Measurements from ENCODE around the gene SV2A. TPM values are rescaled to one million over a fixed set of nuclear protein-coding genes. Genes with fewer than 3 reads are reported as not detected.

Gene SV2A
- total RNA-seq, 1 donor from 2014 or later = 12.7 TPM

DNA sequence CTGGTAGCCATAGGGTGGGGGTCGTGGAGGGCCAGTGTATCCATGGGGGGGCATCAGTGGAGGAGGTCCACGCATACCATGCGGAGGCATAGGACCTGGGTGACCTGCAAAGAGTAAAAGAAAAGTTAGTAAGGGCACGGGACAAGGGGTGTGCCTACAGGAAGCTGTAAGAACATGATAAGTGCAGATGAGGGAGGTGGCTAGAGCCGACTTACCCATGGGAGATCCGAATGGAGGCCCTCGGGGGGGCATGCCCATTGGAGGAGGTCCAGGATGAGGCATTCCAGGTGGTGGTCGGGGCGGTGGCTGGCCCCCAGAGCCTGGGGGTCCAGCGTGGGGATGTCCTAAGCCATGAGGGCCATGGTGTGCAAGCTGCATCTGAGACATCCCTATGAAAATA, 6.0 kb upstream of the SV2A start:
- Mint-ChIP-seq H3K27me3 (ENCODE audit: unreplicated experiment) (peaks cover 10% of the 10 kb centered on the region), H3K4me3 (ENCODE audit: unreplicated experiment) (no peak overlapping the region), H3K27ac (ENCODE audit: unreplicated experiment) (no peak overlapping the region), H3K4me1 (ENCODE audit: unreplicated experiment) (peaks cover 31% of the 10 kb centered on the region), H3K9me3 (ENCODE audit: unreplicated experiment) (no peaks in the 10 kb centered on the region), H3K36me3 (ENCODE audit: low read depth, unreplicated experiment) (peaks cover 43% of the 10 kb centered on the region)
- no peak for DNase-seq (ENCODE audit: low spot score)
- TF ChIP-seq, protein P1, sequence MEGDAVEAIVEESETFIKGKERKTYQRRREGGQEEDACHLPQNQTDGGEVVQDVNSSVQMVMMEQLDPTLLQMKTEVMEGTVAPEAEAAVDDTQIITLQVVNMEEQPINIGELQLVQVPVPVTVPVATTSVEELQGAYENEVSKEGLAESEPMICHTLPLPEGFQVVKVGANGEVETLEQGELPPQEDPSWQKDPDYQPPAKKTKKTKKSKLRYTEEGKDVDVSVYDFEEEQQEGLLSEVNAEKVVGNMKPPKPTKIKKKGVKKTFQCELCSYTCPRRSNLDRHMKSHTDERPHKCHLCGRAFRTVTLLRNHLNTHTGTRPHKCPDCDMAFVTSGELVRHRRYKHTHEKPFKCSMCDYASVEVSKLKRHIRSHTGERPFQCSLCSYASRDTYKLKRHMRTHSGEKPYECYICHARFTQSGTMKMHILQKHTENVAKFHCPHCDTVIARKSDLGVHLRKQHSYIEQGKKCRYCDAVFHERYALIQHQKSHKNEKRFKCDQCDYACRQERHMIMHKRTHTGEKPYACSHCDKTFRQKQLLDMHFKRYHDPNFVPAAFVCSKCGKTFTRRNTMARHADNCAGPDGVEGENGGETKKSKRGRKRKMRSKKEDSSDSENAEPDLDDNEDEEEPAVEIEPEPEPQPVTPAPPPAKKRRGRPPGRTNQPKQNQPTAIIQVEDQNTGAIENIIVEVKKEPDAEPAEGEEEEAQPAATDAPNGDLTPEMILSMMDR (IDR thresholded peaks at IDR 0.05; ENCODE audit: unreplicated experiment) = no peak

DNA sequence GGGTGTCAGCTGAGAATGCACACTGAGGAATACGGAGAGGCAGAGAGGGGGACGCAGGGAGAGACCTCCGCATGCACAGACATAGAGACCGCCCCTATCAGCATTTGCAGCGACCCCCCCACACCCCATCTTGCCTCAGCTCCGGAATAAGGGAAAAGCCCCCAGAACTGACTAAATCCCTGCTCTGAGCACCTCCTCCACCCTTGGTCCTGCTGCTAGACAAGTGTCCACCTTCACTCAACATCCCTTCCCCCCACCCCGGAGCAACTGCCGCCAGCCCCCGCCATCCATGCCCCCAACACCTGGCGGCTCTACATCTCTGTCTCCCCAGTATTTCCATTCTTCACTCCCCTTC, 769 bp downstream of the SV2A start:
- TF ChIP-seq, protein P1 (IDR thresholded peaks at IDR 0.05; ENCODE audit: unreplicated experiment) = no peak
- peaks cover 17% of the 10 kb centered on the region for H3K36me3 Mint-ChIP-seq (ENCODE audit: low read depth, unreplicated experiment)
- H3K4me1 Mint-ChIP-seq (ENCODE audit: unreplicated experiment) = peaks cover 49% of the 10 kb centered on the region
- no peak for DNase-seq (ENCODE audit: low spot score)
- H3K9me3 Mint-ChIP-seq (ENCODE audit: unreplicated experiment) = no peaks in the 10 kb centered on the region
- H3K27me3 Mint-ChIP-seq (ENCODE audit: unreplicated experiment) = peaks cover 8% of the 10 kb centered on the region
- H3K27ac Mint-ChIP-seq (ENCODE audit: unreplicated experiment) = no peak overlapping the region
- H3K4me3 Mint-ChIP-seq (ENCODE audit: unreplicated experiment) = peak overlapping the region; percentile 70

DNA sequence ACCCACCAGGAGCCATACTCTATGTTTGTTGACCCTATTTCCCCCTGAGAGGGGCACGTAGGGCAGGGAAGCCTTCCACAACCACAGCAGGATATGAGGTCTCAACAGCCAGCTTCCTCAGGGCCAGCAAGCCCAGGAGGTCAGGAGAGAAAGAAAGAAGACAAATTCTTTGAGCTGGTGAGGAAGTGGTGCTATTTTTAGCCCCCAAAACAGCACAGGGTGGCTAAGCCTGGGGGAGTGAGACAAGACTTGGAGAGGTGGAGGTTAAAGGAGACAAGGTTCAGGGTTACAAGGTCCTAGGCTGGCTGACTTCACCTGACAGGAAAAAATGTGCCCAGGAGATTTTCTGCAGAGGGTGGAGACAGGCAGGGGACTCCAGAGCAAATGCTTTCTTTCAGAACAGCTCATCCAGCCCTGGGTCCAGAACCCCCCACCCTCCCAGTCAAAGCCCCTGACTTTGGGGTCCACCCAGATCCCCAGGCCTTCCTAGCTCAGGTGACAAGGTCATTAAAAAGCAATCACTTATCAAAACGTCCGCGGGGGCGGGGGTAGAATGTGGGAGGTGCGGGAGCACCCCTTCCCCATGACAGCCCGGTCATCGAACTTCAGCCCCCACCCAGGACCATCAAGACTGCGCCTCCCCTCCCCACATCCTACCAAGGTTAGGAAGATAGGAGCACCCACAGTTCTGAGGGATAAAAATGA, 1.3 kb downstream of the SV2A start:
- Mint-ChIP-seq H3K27ac (ENCODE audit: unreplicated experiment) (peak overlapping the region; percentile 22), H3K4me1 (ENCODE audit: unreplicated experiment) (peaks cover 54% of the 10 kb centered on the region), H3K4me3 (ENCODE audit: unreplicated experiment) (peak overlapping the region; percentile 87)

DNA sequence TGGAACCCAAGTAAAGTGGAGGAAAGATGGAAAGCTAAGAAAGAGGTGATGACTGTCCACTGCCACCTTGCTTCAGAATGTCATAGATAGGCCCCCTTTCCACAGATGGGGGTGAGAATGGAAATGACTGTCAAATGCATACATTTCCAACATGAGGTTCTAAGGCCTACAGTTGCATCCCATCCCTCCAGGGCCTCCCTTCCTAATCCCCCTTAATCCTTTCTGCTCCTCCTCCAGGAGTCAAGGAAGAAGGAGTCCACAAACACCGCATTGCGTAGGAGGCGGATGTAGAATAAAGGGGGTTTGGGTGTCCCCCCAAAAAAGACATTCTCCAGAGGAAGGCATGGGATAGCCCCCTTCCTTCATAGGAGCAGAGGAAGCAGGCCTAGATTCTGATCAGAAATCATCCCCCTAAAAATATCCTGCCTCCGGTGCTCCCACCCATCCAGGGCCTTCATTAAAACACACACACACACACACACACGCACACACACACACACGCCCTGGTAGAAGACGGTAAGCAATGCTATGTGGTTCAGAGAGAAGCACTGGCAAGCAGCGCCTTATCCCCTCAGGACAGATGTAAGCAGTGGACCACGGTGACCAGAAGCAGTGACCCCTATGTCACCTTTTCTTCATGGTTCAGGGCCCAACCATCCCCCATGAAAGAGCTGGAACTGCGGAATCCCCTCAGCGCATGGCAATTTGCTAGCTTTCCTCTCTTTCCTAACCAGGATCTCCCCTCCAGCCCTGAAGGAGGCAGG, 2.0 kb downstream of the SV2A start:
- Mint-ChIP-seq H3K27me3 (ENCODE audit: unreplicated experiment) (peaks cover 12% of the 10 kb centered on the region), H3K36me3 (ENCODE audit: low read depth, unreplicated experiment) (peaks cover 18% of the 10 kb centered on the region), H3K9me3 (ENCODE audit: unreplicated experiment) (no peaks in the 10 kb centered on the region), H3K4me1 (ENCODE audit: unreplicated experiment) (peaks cover 56% of the 10 kb centered on the region), H3K4me3 (ENCODE audit: unreplicated experiment) (peak overlapping the region; percentile 87), H3K27ac (ENCODE audit: unreplicated experiment) (peak overlapping the region; percentile 22)
- no peak for DNase-seq (ENCODE audit: low spot score)
- TF ChIP-seq, protein P1 (IDR thresholded peaks at IDR 0.05; ENCODE audit: unreplicated experiment) = no peak

More for the DNA sequence above, 1.3 kb downstream of the SV2A start:
- DNase-seq (ENCODE audit: low spot score) = no peak
- H3K9me3 Mint-ChIP-seq (ENCODE audit: unreplicated experiment) = no peaks in the 10 kb centered on the region
- H3K27me3 Mint-ChIP-seq (ENCODE audit: unreplicated experiment) = peaks cover 9% of the 10 kb centered on the region
- peaks cover 18% of the 10 kb centered on the region for H3K36me3 Mint-ChIP-seq (ENCODE audit: low read depth, unreplicated experiment)
- TF ChIP-seq, protein P1 (IDR thresholded peaks at IDR 0.05; ENCODE audit: unreplicated experiment) = no peak

DNA sequence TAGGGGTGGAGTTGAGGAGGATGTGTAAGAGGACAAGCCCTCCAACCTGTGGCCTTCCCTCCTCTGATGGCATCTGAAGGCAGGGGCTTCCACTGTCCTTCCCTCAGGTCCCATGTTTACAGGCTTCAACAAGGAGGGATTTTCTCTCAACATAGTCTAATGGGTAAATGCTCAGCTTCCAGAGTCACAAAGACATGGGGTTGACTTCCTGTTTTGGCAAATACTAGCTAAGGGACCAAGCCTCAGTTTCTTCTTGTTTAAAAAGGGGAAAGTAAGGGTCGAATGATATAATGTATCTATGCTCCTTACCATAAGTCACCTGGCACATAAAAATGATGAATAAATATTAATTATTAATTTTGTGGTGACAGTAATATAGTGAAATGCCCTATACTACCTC, 3.1 kb downstream of the SV2A start:
- no peak for DNase-seq (ENCODE audit: low spot score)
- peaks cover 56% of the 10 kb centered on the region for H3K4me1 Mint-ChIP-seq (ENCODE audit: unreplicated experiment)

More for the DNA sequence above, 3.1 kb downstream of the SV2A start:
- TF ChIP-seq, protein P1 (IDR thresholded peaks at IDR 0.05; ENCODE audit: unreplicated experiment) = no peak
- peaks cover 12% of the 10 kb centered on the region for H3K27me3 Mint-ChIP-seq (ENCODE audit: unreplicated experiment)
- H3K36me3 Mint-ChIP-seq (ENCODE audit: low read depth, unreplicated experiment) = peaks cover 18% of the 10 kb centered on the region
- H3K9me3 Mint-ChIP-seq (ENCODE audit: unreplicated experiment) = no peaks in the 10 kb centered on the region
- H3K4me3 Mint-ChIP-seq (ENCODE audit: unreplicated experiment) = no peak overlapping the region
- no peak overlapping the region for H3K27ac Mint-ChIP-seq (ENCODE audit: unreplicated experiment)

Data from endothelial cell (in vitro differentiated cells).